IMR-90 (cell line): ENCODE measurements around the gene ZNF586. TPM values are rescaled to one million over a fixed set of nuclear protein-coding genes. Genes with fewer than 3 reads are reported as not detected.

Experiments used
- ATAC-seq: fragments of 200-7000 bp; cut with Tn5 transposase; 2 replicates; pipeline ENCODE4 v1.9.1; 2020; ENCODE audit warnings: low read depth, mild to moderate bottlenecking, moderate library complexity
- BruUV-seq: library from RNA; stranded (reverse); fragments of 400-500 nt; replicated peaks from 2 replicates; lab custom pipeline; 2021; lab: Mats Ljungman, UMichigan
- CTCF ChIA-PET: fragments of 300-600 bp; formaldehyde crosslinking; extraction: SDS; loops from one replicate; lab custom pipeline; 2021; ENCODE audit warnings: antibody characterized with exemption; lab: Yijun Ruan, JAX
- POLR2A ChIA-PET: fragments of 300-600 bp; sonication (Branson Sonifier 250); formaldehyde crosslinking; loops from one replicate; lab custom pipeline; 2022; ENCODE audit warnings: antibody characterized with exemption; ENCODE audit not compliant: unreplicated experiment; lab: Charles Lee
- DNase-seq: peaks from one replicate; pipeline ENCODE4 v3.0.0; 2013
- H2AFZ ChIP-seq: replicated peaks from 2 replicates; pipeline ENCODE3; 2013; ENCODE audit warnings: low read length, mild to moderate bottlenecking; ENCODE audit not compliant: poor library complexity
- H2AK5ac ChIP-seq: 2 replicates; pipeline ENCODE4 v1.6.1; 2013; ENCODE audit warnings: low read depth, low read length, inconsistent platforms
- H2AK9ac ChIP-seq: replicated peaks from 2 replicates; pipeline ENCODE3; 2013; ENCODE audit warnings: mild to moderate bottlenecking, low read depth, low read length, moderate library complexity; ENCODE audit not compliant: poor library complexity
- H2BK120ac ChIP-seq: 2 replicates; pipeline ENCODE4 v1.6.1; 2013; ENCODE audit warnings: low read depth, low read length, inconsistent platforms
- H2BK15ac ChIP-seq: 3 replicates; pipeline ENCODE4 v1.6.1; 2013; ENCODE audit warnings: low read depth, low read length, inconsistent platforms
- H2BK20ac ChIP-seq: 2 replicates; pipeline ENCODE4 v1.6.1; 2013; ENCODE audit warnings: low read depth, mild to moderate bottlenecking, inconsistent platforms, low read length, moderate library complexity
- H2BK5ac ChIP-seq: 2 replicates; pipeline ENCODE4 v1.6.1; 2013; ENCODE audit warnings: mild to moderate bottlenecking, low read depth, low read length, inconsistent platforms; ENCODE audit not compliant: poor library complexity, severe bottlenecking
- H3K14ac ChIP-seq: replicated peaks from 2 replicates; pipeline ENCODE4 v1.6.1; 2013; ENCODE audit warnings: low read depth, low read length, inconsistent platforms
- H3K18ac ChIP-seq: 2 replicates; pipeline ENCODE4 v1.6.1; 2013; ENCODE audit warnings: low read depth, low read length, control low read depth
- H3K23ac ChIP-seq: 2 replicates; pipeline ENCODE4 v1.6.1; 2013; ENCODE audit warnings: low read depth, low read length, inconsistent platforms
- H3K27ac ChIP-seq: 2 replicates; pipeline ENCODE4 v1.5.1; 2013; ENCODE audit warnings: mild to moderate bottlenecking, control low read depth, low read length; ENCODE audit not compliant: insufficient read depth
- H3K27me3 ChIP-seq: 2 replicates; pipeline ENCODE4 v1.6.1; 2013; ENCODE audit warnings: low read length; ENCODE audit not compliant: control insufficient read depth, insufficient read depth
- H3K36me3 ChIP-seq: 2 replicates; pipeline ENCODE4 v1.6.1; 2013; ENCODE audit warnings: low read length, mixed read lengths; ENCODE audit not compliant: control insufficient read depth, insufficient read depth
- H3K4ac ChIP-seq: 2 replicates; pipeline ENCODE4 v1.6.1; 2013; ENCODE audit warnings: low read depth, low read length, inconsistent platforms
- H3K4me1 ChIP-seq: 2 replicates; pipeline ENCODE4 v1.6.1; 2013; ENCODE audit warnings: low read length, mixed read lengths; ENCODE audit not compliant: control insufficient read depth, insufficient read depth
- H3K4me2 ChIP-seq: 2 replicates; pipeline ENCODE4 v1.6.1; 2013; ENCODE audit warnings: low read depth, mild to moderate bottlenecking, control low read depth, low read length, moderate library complexity
- H3K4me3 ChIP-seq: 2 replicates; pipeline ENCODE4 v1.5.1; 2013; ENCODE audit warnings: low read depth, mild to moderate bottlenecking, control low read depth, low read length, moderate library complexity; ENCODE audit not compliant: insufficient read depth
- H3K56ac ChIP-seq: 2 replicates; pipeline ENCODE4 v1.6.1; 2013; ENCODE audit warnings: low read length, inconsistent platforms; ENCODE audit not compliant: insufficient read depth; ENCODE audit errors: extremely low read depth
- H3K79me1 ChIP-seq, 2 experiments: 2 replicates each; pipeline ENCODE4 v1.6.1; 2013; ENCODE audit warnings: low read length in 2 of 2, inconsistent platforms in 1 of 2, low read depth in 1 of 2
- H3K9ac ChIP-seq: 2 replicates; pipeline ENCODE4 v1.6.1; 2013; ENCODE audit warnings: low read depth, low read length, control low read depth
- H3K9me1 ChIP-seq: 2 replicates; pipeline ENCODE4 v1.6.1; 2013; ENCODE audit warnings: low read length, inconsistent platforms; ENCODE audit not compliant: insufficient read depth
- H3K9me3 ChIP-seq: 2 replicates; pipeline ENCODE4 v1.6.1; 2013; ENCODE audit warnings: low read length; ENCODE audit not compliant: control insufficient read depth, insufficient read depth
- H4K20me1 ChIP-seq: 2 replicates; pipeline ENCODE4 v1.6.1; 2013; ENCODE audit warnings: low read length, inconsistent platforms; ENCODE audit not compliant: insufficient read depth
- H4K5ac ChIP-seq: 2 replicates; pipeline ENCODE4 v1.6.1; 2013; ENCODE audit warnings: mild to moderate bottlenecking, low read depth, low read length, control low read depth
- H4K8ac ChIP-seq, 2 experiments: 2 replicates each; pipeline ENCODE4 v1.6.1; 2013; ENCODE audit warnings: low read depth in 2 of 2, low read length in 2 of 2, control low read depth in 1 of 2, inconsistent platforms in 1 of 2
- H4K91ac ChIP-seq: 2 replicates; pipeline ENCODE4 v1.6.1; 2013; ENCODE audit warnings: low read depth, low read length, inconsistent platforms; ENCODE audit not compliant: insufficient read depth
- FOS ChIP-seq: fragments of 150-350 bp; IDR thresholded peaks from 2 replicates; pipeline ENCODE4 v1.6.1; 2016; ENCODE audit warnings: low read depth, low read length
- MAZ ChIP-seq: IDR thresholded peaks from 2 replicates; pipeline ENCODE4 v1.6.1; 2012; ENCODE audit warnings: low read depth, mild to moderate bottlenecking, low read length, improper control_type of control experiment, moderate library complexity, borderline replicate concordance
- POLR2A ChIP-seq: IDR thresholded peaks from 2 replicates; pipeline ENCODE4 v1.6.1; 2012; ENCODE audit warnings: mild to moderate bottlenecking, low read depth, low read length
- RAD21 ChIP-seq: IDR thresholded peaks from 2 replicates; pipeline ENCODE4 v1.6.1; 2012; ENCODE audit warnings: low read length, improper control_type of control experiment
- RCOR1 ChIP-seq: IDR thresholded peaks from 2 replicates; pipeline ENCODE4 v1.6.1; 2012; ENCODE audit warnings: mild to moderate bottlenecking, low read length, improper control_type of control experiment; ENCODE audit not compliant: insufficient replicate concordance
- RFX5 ChIP-seq: IDR thresholded peaks from 2 replicates; pipeline ENCODE4 v1.8.0; 2012; ENCODE audit warnings: low read depth, mild to moderate bottlenecking, low read length, moderate library complexity
- SMC3 ChIP-seq: fragments of 150-350 bp; IDR thresholded peaks from 2 replicates; pipeline ENCODE4 v1.6.1; 2016; ENCODE audit warnings: low read depth, mild to moderate bottlenecking, antibody characterized with exemption, low read length, moderate library complexity
- WGBS, 2 experiments: methylation state at CpG; one replicate each; pipeline versions ENCODE4 v1.1.5 to v1.1.7; 2013; ENCODE audit warnings: missing lambda C conversion rate in 2 of 2; ENCODE audit not compliant: insufficient read length in 1 of 2; ENCODE audit errors: extremely low coverage in 2 of 2; 5-methylcytosine and 5-hydroxymethylcytosine counted together
- dilution Hi-C: fragments of 300-500 bp; cut with HindIII; formaldehyde crosslinking; loops from one replicate; pipeline ENCODE4 v1.14.3; 2018; ENCODE audit warnings: low sequenced_read_pairs; ENCODE audit not compliant: unreplicated experiment
- in situ Hi-C: fragments of 300-500 bp; cut with MboI; formaldehyde crosslinking; loops from 3 replicates; pipeline ENCODE4 v1.14.3; 2019; ENCODE audit warnings: low sequenced_read_pairs, inconsistent platforms, mixed read lengths
- intact Hi-C: fragments of 100-400 bp; cut with micrococcal nuclease; formaldehyde crosslinking; loops from 2 replicates; pipeline ENCODE4 v1.10.0; 2022
- polyA plus RNA-seq, 3 experiments: library from polyadenylated mRNA; depleted of rRNA; stranded (reverse); fragments of >200 nt; gene quantifications; 2 replicates each; pipeline ENCODE4 v1.2.3, GENCODE V29; 2012; ENCODE audit warnings: low replicate concordance in 1 of 3
- total RNA-seq: library from RNA; depleted of rRNA; stranded (reverse); fragments of >200 nt; gene quantifications from 2 replicates; pipeline ENCODE4 v1.2.3, GENCODE V29; 2012

ZNF586 gene
- total and polyA plus RNA-seq, 2 of the 4 experiments (the other 2 are of a cell fraction) = 5.6 to 18.6 TPM

DNA sequence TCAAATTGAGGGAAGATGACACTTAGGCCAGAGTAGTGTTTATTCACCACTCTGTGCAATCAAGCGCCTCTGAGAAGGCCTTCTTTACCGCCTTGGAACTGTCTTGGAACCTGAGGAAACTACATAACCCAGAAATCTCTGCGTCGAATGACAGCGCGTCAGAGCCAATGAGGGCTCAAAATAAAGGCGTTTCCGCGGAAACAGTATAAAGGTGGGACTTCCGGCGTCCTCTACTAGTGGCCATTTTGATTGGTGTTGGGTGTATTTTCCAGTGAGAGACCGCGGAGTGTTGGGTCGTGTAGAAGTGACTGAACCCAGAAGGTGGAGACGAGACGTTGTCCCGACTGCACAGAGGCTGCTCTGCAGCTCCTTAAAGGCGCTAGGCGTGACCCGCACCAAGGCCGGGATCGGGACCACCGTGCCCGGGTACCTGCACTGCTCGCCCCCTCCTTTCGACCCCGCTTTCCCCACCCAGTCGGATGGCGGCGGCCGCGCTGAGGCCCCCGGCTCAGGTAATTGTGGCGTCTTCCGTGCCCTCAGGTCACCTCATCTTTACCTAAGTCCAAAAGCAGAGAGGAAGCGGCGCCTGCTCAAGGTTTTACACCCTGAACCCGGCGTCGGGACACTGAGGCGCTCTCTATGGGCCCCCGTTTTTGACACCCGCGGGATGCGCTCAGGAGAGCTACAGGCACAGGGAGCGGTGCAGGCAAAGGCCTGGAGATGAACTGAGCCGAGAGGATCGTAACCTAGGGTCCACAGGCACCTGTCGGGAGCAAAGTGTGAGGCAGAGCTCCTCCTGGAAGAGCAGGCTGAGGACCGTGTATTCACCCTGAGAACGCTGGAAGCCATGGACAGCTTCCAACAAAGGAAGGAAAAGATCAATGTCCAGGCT lies 22.6 kb upstream of the ZNF586 start, which contains the start of gene ZNF776:
ZNF776 (plus strand) TSS at position 236 of the 892 bp plus-strand sequence; CDS start at position 480, 244 bp downstream.
- Histone ChIP-seq H3K36me3 (peaks cover 30% of the 10 kb centered on the region), H2AK5ac (peak within 1 kb of the TSS; percentile 50), H3K14ac (peak within 1 kb of the TSS; percentile 97), H3K9me1 (no peaks in the 10 kb centered on the region), H2AFZ (peak within 1 kb of the TSS; percentile 97), H4K20me1 (no peaks in the 10 kb centered on the region), H3K27ac (peak within 1 kb of the TSS; percentile 83), H3K9ac (peak within 1 kb of the TSS; percentile 90), H3K23ac (peak within 1 kb of the TSS; percentile 97), H3K4me3 (peak within 1 kb of the TSS; percentile 92), H2BK15ac (no peak within 1 kb of the TSS), H3K27me3 (no peaks in the 10 kb centered on the region), H3K56ac (peak within 1 kb of the TSS; percentile 52), H4K91ac (peak within 1 kb of the TSS; percentile 71), H3K4me2 (peak within 1 kb of the TSS; percentile 96), H3K9me3 (peaks cover 19% of the 10 kb centered on the region), H3K4me1 (peaks cover 2% of the 10 kb centered on the region; the same call in 1 of the 2 replicates), H4K8ac (peak within 1 kb of the TSS; percentile 54 to 94), H2BK20ac (no peak within 1 kb of the TSS), H2BK5ac (peak within 1 kb of the TSS; percentile 75), H2BK120ac (no peak within 1 kb of the TSS), H3K79me1 (peaks cover 25 to 46% of the 10 kb centered on the region in 2 experiments), H3K4ac (peak within 1 kb of the TSS; percentile 95), H2AK9ac (peak within 1 kb of the TSS; percentile 59), H4K5ac (peak within 1 kb of the TSS; percentile 94), H3K18ac (no peak within 1 kb of the TSS; the same call in 1 of the 2 replicates)
- POLR2A ChIA-PET = no interaction called here
- intact Hi-C loops = no loop called here
- in situ Hi-C loops = loop anchor here (10.0 kb wide), 1 partner anchor 408 kb away; the partner anchor contains the start of gene ZNF329
- ATAC-seq = peak; percentile 99
- 0% methylated on average over 26 of the region's 51 CpGs; no CpG with 5 or more reads in 1 of the 2 experiments for WGBS, 2 experiments
- TF ChIP-seq POLR2A (peak; percentile 53), RCOR1 (peak; percentile 5), MAZ (0 out of 2 replicates have a peak, but pooled peaks have one; percentile 28), FOS (no peak), SMC3 (no peak), RFX5 (no peak), RAD21 (no peak)
- DNase-seq = peak; percentile 89
- BruUV-seq = no TSS peak
- dilution Hi-C loops = no loop called here
- CTCF ChIA-PET = no interaction called here
